SK-MEL-5 (cell line): Measurements from ENCODE around the gene C1orf35. TPM values are rescaled to one million over a fixed set of nuclear protein-coding genes. Genes with fewer than 3 reads are reported as not detected.

Source experiments
- DNase-seq: peaks from one replicate; pipeline ENCODE4 v3.0.0-alpha.2; 2016; ENCODE audit warnings: low read depth, low spot score
- in situ Hi-C: cut with HindIII; loops from 2 replicates; pipeline ENCODE4 v1.10.0; 2016; ENCODE audit warnings: low sequenced_read_pairs, high pct_unique_total_duplicates, low pct_unique_long_range_greater_than_20kb
- polyA plus RNA-seq, 2 experiments: library from polyadenylated mRNA; depleted of rRNA; stranded (reverse); fragments of >200 nt; gene quantifications; 2 replicates each; pipeline ENCODE4 v1.2.3, GENCODE V29; 2015
- total RNA-seq: library from RNA; depleted of rRNA; stranded (reverse); fragments of >200 nt; shearing (Covaris generic); gene quantifications from 2 replicates; pipeline ENCODE4 v1.2.3, GENCODE V29; 2014; rRNA removed

The C1orf35 gene
- 7.8 and 11.1 TPM in 2 replicates for total RNA-seq
- 13.5 and 17.3 TPM in 2 replicates for polyA plus RNA-seq (2015; cell fraction: cytosol; rRNA removed)
- polyA plus RNA-seq (2015; cell fraction: nucleus; rRNA removed) = 47.1 and 47.3 TPM in 2 replicates

DNA sequence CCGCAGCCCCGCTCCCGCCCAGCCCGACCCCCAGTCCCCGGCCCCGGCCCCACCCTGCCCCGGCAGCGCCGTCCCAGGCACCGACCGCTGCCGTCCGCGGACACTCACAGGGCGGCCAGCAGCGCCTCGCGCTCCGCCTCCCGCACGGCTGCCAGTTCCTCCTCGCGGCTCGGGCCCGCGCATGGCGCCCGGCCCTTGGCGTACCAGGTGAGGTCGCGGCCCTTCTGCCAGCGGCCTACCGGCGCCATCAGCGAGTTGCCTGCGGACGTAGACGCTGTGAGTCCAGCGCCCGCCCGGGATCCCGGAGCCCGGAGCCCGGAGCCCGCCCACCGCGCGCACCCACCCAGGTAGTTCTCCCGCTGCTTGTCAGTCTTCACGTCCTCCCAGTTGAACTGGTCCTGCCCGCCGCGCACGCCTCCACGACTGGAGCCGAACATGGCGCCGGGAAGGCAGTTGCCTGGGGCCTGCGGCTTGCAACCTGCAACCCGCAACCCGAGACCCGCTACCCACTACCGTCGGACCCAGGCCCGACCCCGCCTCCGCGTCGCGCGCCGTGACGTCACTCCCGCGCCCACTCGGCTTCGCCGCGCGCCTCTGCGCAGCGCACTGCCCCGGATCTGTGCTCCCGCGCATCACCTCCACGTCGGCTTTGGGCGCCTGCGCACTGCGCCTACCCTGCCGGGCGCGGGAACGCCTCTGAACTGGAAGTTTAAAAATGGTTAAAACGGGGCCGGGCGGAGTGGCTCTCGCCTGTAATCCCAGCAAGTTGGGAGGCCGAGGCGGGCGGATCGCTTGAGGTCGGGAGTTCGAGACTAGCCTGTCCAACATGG is at the start of gene C1orf35:
Gene C1orf35 (minus strand): TSS at position 535 of the 830 bp plus-strand sequence. CDS start 98 bp downstream, at position 437.
- in situ Hi-C loops = no loop called here
- peak; percentile 92 for DNase-seq

DNA sequence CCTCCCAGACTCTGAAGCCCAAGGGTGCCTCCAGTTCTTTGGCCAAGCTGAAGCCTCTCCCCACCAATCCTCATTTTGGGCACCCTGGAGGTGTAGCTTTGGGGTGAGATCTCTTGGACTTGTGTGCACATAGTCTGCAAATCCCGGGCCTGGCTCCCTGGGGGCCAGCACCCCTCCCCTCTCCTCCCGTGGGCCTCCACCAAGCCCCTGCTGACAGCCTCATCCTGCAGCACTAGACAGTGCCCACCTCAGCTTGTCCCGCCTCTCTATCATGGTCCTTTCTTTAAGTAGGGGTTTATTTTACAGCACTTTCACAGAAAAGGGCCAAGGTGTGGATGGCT is 49.8 kb upstream of the C1orf35 start:
- in situ Hi-C loops = no loop called here
- DNase-seq = no peak

DNA sequence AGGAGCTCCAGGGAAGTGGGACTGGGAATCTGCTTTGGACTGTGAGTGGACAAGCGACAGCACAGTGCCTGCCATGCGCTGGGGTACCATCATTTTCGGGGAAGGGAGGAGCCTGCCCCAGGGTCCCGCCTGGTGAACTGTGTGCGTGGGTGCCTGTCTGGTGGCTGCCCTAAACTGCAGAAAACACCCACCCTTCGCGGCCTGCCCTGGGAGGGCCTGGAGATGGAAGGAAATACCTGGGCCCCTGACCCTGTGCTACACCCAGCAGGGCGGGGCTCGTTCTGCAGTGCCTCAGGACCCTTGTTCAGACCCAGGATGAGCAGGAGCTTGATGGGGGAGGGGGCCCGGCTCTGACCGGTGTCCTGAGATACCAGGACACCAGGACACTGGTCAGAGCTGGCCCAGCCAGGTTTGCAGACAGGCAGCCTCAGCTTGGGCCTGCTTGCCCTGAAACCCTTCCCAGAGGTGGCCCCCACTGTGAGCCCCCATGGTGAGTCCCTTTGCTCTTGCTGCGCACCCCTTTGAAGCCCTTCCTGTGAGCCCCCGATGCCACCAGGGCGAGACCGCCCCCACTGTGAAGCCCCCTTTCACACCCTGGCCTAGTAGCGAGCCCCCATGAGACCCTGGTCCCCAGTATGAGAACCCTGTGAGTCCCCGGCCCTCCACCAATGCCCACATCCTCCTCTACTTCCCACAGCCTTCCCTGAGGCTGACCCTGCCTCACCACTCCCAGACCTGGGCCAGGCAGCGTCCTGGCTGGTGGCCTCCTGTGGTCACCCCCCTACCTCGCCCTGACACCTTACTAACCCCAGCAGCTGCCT is 49.2 kb upstream of the C1orf35 start:
- no peak for DNase-seq
- in situ Hi-C loops = no loop called here

GRCh38 chr1:228151180-228151925 is 48.2 kb upstream of the C1orf35 start:
- DNase-seq = no peak
- in situ Hi-C loops = no loop called here

- DNase-seq = no peak
- in situ Hi-C loops = no loop called here
Measured at GRCh38 chr1:228150461-228151179, 47.5 kb upstream of the C1orf35 start.

- no peak for DNase-seq
- in situ Hi-C loops = no loop called here
Measured at GRCh38 chr1:228150120-228150460, 47.0 kb upstream of the C1orf35 start.

- DNase-seq = no peak
- in situ Hi-C loops = no loop called here
Measured at GRCh38 chr1:228149406-228150119, 46.4 kb upstream of the C1orf35 start, which contains the start of gene GJC2. TSS of gene GJC2 (plus strand) at chr1:228149930. CDS start at chr1:228157759, 7,829 bp downstream.

DNA sequence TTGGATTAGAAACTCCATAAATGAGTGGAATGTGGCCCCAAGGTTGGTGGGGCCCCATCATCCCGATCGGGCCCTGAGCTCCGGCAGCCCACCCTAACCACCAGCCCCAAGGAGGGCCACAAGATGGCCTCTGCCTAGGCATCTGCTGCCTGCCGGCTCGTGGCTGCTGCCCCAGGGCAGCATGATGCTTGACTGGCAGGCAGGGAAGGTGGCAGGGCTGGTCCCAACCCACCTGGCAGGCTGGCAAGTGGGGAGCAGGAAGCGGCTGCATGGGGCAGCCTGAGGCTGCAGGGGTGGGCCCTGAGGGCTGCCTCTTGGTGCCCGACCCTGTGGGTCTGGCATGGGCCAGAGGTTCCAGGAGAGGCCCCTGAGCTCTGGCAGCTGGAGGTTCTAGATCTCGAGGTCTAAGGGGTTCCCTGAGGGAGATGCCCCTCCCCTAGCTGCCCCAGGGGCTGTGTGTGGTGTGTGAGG is 45.8 kb upstream of the C1orf35 start:
- in situ Hi-C loops = no loop called here
- DNase-seq = no peak

GRCh38 chr1:228148196-228148861 is 45.2 kb upstream of the C1orf35 start:
- in situ Hi-C loops = no loop called here
- DNase-seq = no peak

GRCh38 chr1:228147768-228148167 is 44.6 kb upstream of the C1orf35 start:
- in situ Hi-C loops = no loop called here
- DNase-seq = no peak

GRCh38 chr1:228147151-228147693 is 44.1 kb upstream of the C1orf35 start:
- no peak for DNase-seq
- in situ Hi-C loops = no loop called here

- no peak for DNase-seq
- in situ Hi-C loops = no loop called here
Measured at GRCh38 chr1:228146417-228147150, 43.5 kb upstream of the C1orf35 start.

DNA sequence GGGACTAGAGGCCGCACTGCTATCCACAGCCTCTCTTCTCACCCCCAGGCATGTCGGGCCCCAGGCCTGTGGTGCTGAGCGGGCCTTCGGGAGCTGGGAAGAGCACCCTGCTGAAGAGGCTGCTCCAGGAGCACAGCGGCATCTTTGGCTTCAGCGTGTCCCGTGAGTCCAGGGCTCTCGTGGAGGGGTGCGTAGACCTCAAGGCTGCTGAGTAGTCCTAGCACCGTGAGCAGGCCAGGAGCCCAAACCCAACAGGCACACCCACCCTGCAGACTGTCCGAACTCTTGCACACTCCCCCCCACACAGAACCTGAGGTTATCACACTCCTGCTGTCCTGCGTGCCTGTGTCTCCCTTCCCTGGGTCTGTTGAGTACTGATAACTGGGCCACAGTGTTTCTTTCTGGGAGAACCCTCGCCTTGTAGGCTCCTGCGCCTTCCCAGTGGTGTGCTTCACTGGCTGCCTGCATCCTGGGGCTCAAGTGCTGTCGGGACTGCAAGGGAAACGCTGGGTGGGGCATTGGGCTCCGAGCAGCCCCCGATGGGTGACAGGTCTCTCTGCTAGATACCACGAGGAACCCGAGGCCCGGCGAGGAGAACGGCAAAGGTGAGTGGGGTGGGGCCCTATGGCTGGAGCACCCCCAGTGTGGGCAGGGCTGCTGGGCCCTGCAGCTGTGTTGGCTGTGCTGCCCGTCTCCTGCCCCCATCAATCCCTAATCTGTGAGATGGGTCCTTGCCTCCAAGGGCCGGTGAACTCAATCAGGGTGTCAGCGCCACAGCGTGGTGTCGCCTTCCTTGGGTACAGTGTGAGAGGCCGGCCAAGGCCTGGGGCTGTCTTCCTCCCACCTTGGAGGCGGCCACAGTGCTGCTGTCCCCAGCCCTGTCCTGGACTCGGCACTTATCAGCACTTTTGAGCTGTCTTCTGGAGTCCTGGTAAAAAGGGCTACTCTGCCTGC is 42.6 kb upstream of the C1orf35 start:
- in situ Hi-C loops = no loop called here
- no peak for DNase-seq

- in situ Hi-C loops = no loop called here
Measured at GRCh38 chr1:228144993-228145343, 41.8 kb upstream of the C1orf35 start.

More at GRCh38 chr1:228144993-228145343, 41.8 kb upstream of the C1orf35 start:
- no peak for DNase-seq
